Vagina (tissue), 2 donors: ENCODE data around the gene CAPN1.

ENCODE experiments used
- POLR2A ChIP-seq, 2 donors: fragments of 450-650 bp; IDR thresholded peaks; one replicate each; pipeline ENCODE4 v1.6.1; 2017; ENCODE audit warnings: antibody characterized with exemption in 2 of 2, mild to moderate bottlenecking in 2 of 2, moderate library complexity in 2 of 2
- TF ChIP-seq, protein P1 (sequence below), 3 experiments: fragments of 450-650 bp in 2 of 3; fragments of 200-600 bp in 1 of 3; sonication (generic) in 1 of 3; IDR thresholded peaks; one replicate each; pipeline ENCODE4 v1.5.1; 2017 to 2019; ENCODE audit warnings: antibody characterized with exemption in 3 of 3, mild to moderate bottlenecking in 2 of 3, moderate library complexity in 2 of 3

DNA sequence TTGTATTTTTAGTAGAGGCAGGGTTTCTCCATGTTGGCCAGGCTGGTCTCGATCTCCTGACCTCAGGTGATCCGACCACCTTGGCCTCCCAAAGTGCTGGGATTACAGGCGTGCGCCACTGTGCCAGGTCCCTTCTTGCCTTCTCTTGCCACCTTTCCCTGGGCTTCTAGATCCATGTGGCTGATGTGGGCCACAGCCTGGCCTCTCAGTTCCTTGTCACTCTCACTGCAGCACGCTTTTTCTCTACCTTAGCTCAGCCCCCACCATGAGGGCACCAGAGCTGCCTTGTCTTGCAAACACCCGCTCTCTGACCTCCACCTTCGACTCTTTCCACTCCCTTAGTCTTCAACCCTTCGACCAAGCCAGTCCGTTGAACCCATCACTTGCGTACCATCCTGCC, 7.5 kb downstream of the CAPN1 start:
- TF ChIP-seq, protein P1, sequence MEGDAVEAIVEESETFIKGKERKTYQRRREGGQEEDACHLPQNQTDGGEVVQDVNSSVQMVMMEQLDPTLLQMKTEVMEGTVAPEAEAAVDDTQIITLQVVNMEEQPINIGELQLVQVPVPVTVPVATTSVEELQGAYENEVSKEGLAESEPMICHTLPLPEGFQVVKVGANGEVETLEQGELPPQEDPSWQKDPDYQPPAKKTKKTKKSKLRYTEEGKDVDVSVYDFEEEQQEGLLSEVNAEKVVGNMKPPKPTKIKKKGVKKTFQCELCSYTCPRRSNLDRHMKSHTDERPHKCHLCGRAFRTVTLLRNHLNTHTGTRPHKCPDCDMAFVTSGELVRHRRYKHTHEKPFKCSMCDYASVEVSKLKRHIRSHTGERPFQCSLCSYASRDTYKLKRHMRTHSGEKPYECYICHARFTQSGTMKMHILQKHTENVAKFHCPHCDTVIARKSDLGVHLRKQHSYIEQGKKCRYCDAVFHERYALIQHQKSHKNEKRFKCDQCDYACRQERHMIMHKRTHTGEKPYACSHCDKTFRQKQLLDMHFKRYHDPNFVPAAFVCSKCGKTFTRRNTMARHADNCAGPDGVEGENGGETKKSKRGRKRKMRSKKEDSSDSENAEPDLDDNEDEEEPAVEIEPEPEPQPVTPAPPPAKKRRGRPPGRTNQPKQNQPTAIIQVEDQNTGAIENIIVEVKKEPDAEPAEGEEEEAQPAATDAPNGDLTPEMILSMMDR (IDR thresholded peaks at IDR 0.05): no peak
- no peak for TF ChIP-seq POLR2A (IDR thresholded peaks at IDR 0.05)
